Lower lobe of right lung (tissue), 2 donors: ENCODE results near the gene BOC. TPM values are rescaled to one million over a fixed set of nuclear protein-coding genes. Genes with fewer than 3 reads are reported as not detected.

Experiments
- ATAC-seq, 2 donors: fragments of 200-7000 bp; cut with Tn5 transposase; one replicate each; pipeline ENCODE4 v1.9.1; 2020 to 2022; ENCODE audit warnings: mild to moderate bottlenecking in 2 of 2, moderate library complexity in 2 of 2
- DNase-seq: peaks from one replicate; pipeline ENCODE4 v3.0.0-alpha.2; 2020
- H3K27ac ChIP-seq: fragments of 200-600 bp; one replicate; pipeline ENCODE4 v1.8.0; 2022
- H3K27me3 ChIP-seq: fragments of 200-600 bp; one replicate; pipeline ENCODE4 v1.8.0; 2022; ENCODE audit warnings: low read depth
- H3K36me3 ChIP-seq: fragments of 200-600 bp; one replicate; pipeline ENCODE4 v1.8.0; 2022; ENCODE audit warnings: mild to moderate bottlenecking
- H3K4me1 ChIP-seq: fragments of 200-600 bp; one replicate; pipeline ENCODE4 v1.8.0; 2022
- H3K4me3 ChIP-seq: fragments of 200-600 bp; one replicate; pipeline ENCODE4 v1.8.0; 2022; ENCODE audit warnings: mild to moderate bottlenecking
- H3K9me3 ChIP-seq: fragments of 200-600 bp; one replicate; pipeline ENCODE4 v1.8.0; 2022
- CTCF ChIP-seq: fragments of 200-600 bp; IDR thresholded peaks from one replicate; pipeline ENCODE4 v1.8.0; 2022; ENCODE audit warnings: antibody characterized with exemption, mild to moderate bottlenecking
- intact Hi-C: fragments of 100-400 bp; cut with DNase I; formaldehyde crosslinking; loops from one replicate; pipeline ENCODE4 v1.11.0; 2022
- total RNA-seq: library from RNA; stranded (reverse); fragmentation: NEBNext Ultra II Directional; extraction: Animal tissue kit (Norgen Biotek cat#: 25700); gene quantifications from one replicate; pipeline ENCODE4 v1.2.1, GENCODE V29; 2021
- donor health status: DM: no; HTN: yes; CAD: no; lungs with severe emphysema.

Gene BOC
- total RNA-seq, 1 donor from 2014 or later = 10.1 TPM

GRCh38 chr3:113295463-113295862 lies 84.1 kb downstream of the BOC start:
- DNase-seq (no peak), ATAC-seq (no peak)
- Histone ChIP-seq H3K9me3 (no peaks in the 10 kb centered on the region), H3K4me1 (no peaks in the 10 kb centered on the region), H3K4me3 (no peak overlapping the region), H3K36me3 (no peaks in the 10 kb centered on the region), H3K27ac (no peak overlapping the region), H3K27me3 (no peaks in the 10 kb centered on the region)
- intact Hi-C loops = no loop called here
- TF ChIP-seq CTCF = no peak

GRCh38 chr3:113297287-113297686 lies 85.9 kb downstream of the BOC start:
- no peak for TF ChIP-seq CTCF
- Histone ChIP-seq H3K9me3 (no peaks in the 10 kb centered on the region), H3K4me1 (no peaks in the 10 kb centered on the region), H3K36me3 (no peaks in the 10 kb centered on the region), H3K4me3 (no peak overlapping the region), H3K27me3 (no peaks in the 10 kb centered on the region), H3K27ac (no peak overlapping the region)
- no peak for ATAC-seq
- intact Hi-C loops = no loop called here
- DNase-seq = no peak

- Histone ChIP-seq H3K9me3 (no peaks in the 10 kb centered on the region), H3K27me3 (no peaks in the 10 kb centered on the region), H3K4me1 (no peaks in the 10 kb centered on the region), H3K4me3 (no peak overlapping the region), H3K27ac (no peak overlapping the region), H3K36me3 (peaks cover 2% of the 10 kb centered on the region)
- no peak for ATAC-seq
- no peak for TF ChIP-seq CTCF
- intact Hi-C loops = no loop called here
- no peak for DNase-seq
These were observed 86.5 kb downstream of the BOC start for GRCh38 chr3:113297841-113298240.

- Histone ChIP-seq H3K27me3 (no peaks in the 10 kb centered on the region), H3K4me1 (no peaks in the 10 kb centered on the region), H3K4me3 (no peak overlapping the region), H3K9me3 (no peaks in the 10 kb centered on the region), H3K36me3 (peaks cover 24% of the 10 kb centered on the region), H3K27ac (no peak overlapping the region)
- intact Hi-C loops = no loop called here
- ATAC-seq (no peak), DNase-seq (no peak)
- TF ChIP-seq CTCF = no peak
These were observed 89.2 kb downstream of the BOC start for GRCh38 chr3:113300596-113300995.

GRCh38 chr3:113304102-113304501 lies 92.7 kb downstream of the BOC start:
- H3K4me3 ChIP-seq = no peak overlapping the region
- peaks cover 34% of the 10 kb centered on the region for H3K36me3 ChIP-seq
- intact Hi-C loops = no loop called here
- H3K27me3 ChIP-seq = no peaks in the 10 kb centered on the region
- no peaks in the 10 kb centered on the region for H3K9me3 ChIP-seq
- H3K4me1 ChIP-seq = no peaks in the 10 kb centered on the region
- ATAC-seq = no peak
- no peak for DNase-seq
- TF ChIP-seq CTCF = no peak
- H3K27ac ChIP-seq = no peak overlapping the region
